Hepatocyte (in vitro differentiated cells): Measurements from ENCODE around the gene BOD1.

ENCODE experiments used
- CTCF ChIP-seq: fragments of 200-600 bp; sonication (generic); IDR thresholded peaks from 2 replicates; pipeline ENCODE4 v1.5.1; 2016; ENCODE audit warnings: antibody characterized with exemption, mild to moderate bottlenecking; ENCODE audit not compliant: poor library complexity
- EZH2 ChIP-seq: fragments of 200-600 bp; sonication (generic); IDR thresholded peaks from 2 replicates; pipeline ENCODE4 v1.6.1; 2016; ENCODE audit warnings: antibody characterized with exemption, mild to moderate bottlenecking, borderline replicate concordance

- TF ChIP-seq CTCF, result no peak
- no peak for TF ChIP-seq EZH2
These were observed 6.9 kb upstream of the BOD1 start for GRCh38 chr5:173623296-173623771.
